Tibial nerve (tissue), 4 donors: ENCODE measurements around the gene TOMM20. TPM values are rescaled to one million over a fixed set of nuclear protein-coding genes. Genes with fewer than 3 reads are reported as not detected.

Experiments
- DNase-seq, 2 donors: peaks; one replicate each; pipeline ENCODE4 v3.0.0-alpha.2; 2019; ENCODE audit warnings: low spot score in 2 of 2
- H3K27ac ChIP-seq, 4 donors: fragments of 200-600 bp; sonication (generic) in 3 of 4; one replicate each; pipeline ENCODE4 v1.5.1; 2017 to 2019; ENCODE audit warnings: mild to moderate bottlenecking in 1 of 4
- H3K27me3 ChIP-seq, 2 donors: fragments of 200-600 bp; sonication (generic) in 1 of 2; one replicate each; pipeline versions ENCODE4 v1.5.1 to v1.6.0; 2017 to 2019
- H3K36me3 ChIP-seq, 3 donors: fragments of 200-600 bp; sonication (generic); one replicate each; pipeline ENCODE4 v1.5.1; 2018 to 2019
- H3K4me1 ChIP-seq, 4 donors: fragments of 200-600 bp; sonication (generic) in 3 of 4; one replicate each; pipeline ENCODE4 v1.5.1; 2017 to 2019
- H3K4me3 ChIP-seq, 4 donors: fragments of 200-600 bp; sonication (generic) in 3 of 4; one replicate each; pipeline ENCODE4 v1.5.1; 2017 to 2019; ENCODE audit warnings: mild to moderate bottlenecking in 1 of 4, moderate library complexity in 1 of 4
- H3K9me3 ChIP-seq, 4 donors: fragments of 200-600 bp; sonication (generic) in 3 of 4; one replicate each; pipeline ENCODE4 v1.5.1; 2017 to 2019
- EP300 ChIP-seq, 2 donors: sonication (generic); formaldehyde crosslinking; IDR thresholded peaks; one replicate each; pipeline ENCODE4 v1.6.1; 2017; ENCODE audit warnings: antibody characterized with exemption in 2 of 2, mild to moderate bottlenecking in 1 of 2
- POLR2A ChIP-seq, 2 donors: fragments of 450-650 bp; IDR thresholded peaks; one replicate each; pipeline ENCODE4 v1.6.1; 2017; ENCODE audit warnings: antibody characterized with exemption in 2 of 2, mild to moderate bottlenecking in 2 of 2, moderate library complexity in 2 of 2
- WGBS, 2 donors: methylation state at CpG; one replicate each; pipeline ENCODE4 v1.1.5; 2018; 5-methylcytosine and 5-hydroxymethylcytosine counted together
- total RNA-seq, 4 donors: library from RNA; depleted of rRNA; stranded (reverse); fragments of >200 nt; gene quantifications; one replicate each; pipeline ENCODE4 v1.1.0, GENCODE V29; 2016
- TF ChIP-seq, protein P1 (sequence below), 5 experiments: fragments of 200-600 bp in 3 of 5; fragments of 450-650 bp in 2 of 5; sonication (generic) in 3 of 5; IDR thresholded peaks; one replicate each; pipeline ENCODE4 v1.5.1; 2016 to 2019; ENCODE audit warnings: antibody characterized with exemption in 5 of 5, mild to moderate bottlenecking in 3 of 5, moderate library complexity in 2 of 5

The TOMM20 gene
- total RNA-seq, 4 donors from 2014 or later = 57.6 to 105 (median 83.1) TPM

GRCh38 chr1:235130766-235131270, 2.2 kb upstream of the TOMM20 start:
- 80 to 83% methylated on average over 7 of the region's 7 CpGs for WGBS, 2 donors
- no peak for DNase-seq
- Histone ChIP-seq H3K9me3 (no peaks in the 10 kb centered on the region), H3K4me3 (no peak overlapping the region), H3K27me3 (no peaks in the 10 kb centered on the region), H3K4me1 (peaks cover 0 to 23% (median 14%) of the 10 kb centered on the region in 4 donors), H3K36me3 (peaks cover 0 to 57% (median 12%) of the 10 kb centered on the region in 3 donors), H3K27ac (no peak overlapping the region)
- TF ChIP-seq, protein P1, sequence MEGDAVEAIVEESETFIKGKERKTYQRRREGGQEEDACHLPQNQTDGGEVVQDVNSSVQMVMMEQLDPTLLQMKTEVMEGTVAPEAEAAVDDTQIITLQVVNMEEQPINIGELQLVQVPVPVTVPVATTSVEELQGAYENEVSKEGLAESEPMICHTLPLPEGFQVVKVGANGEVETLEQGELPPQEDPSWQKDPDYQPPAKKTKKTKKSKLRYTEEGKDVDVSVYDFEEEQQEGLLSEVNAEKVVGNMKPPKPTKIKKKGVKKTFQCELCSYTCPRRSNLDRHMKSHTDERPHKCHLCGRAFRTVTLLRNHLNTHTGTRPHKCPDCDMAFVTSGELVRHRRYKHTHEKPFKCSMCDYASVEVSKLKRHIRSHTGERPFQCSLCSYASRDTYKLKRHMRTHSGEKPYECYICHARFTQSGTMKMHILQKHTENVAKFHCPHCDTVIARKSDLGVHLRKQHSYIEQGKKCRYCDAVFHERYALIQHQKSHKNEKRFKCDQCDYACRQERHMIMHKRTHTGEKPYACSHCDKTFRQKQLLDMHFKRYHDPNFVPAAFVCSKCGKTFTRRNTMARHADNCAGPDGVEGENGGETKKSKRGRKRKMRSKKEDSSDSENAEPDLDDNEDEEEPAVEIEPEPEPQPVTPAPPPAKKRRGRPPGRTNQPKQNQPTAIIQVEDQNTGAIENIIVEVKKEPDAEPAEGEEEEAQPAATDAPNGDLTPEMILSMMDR (IDR thresholded peaks at IDR 0.05) = no peak
- no peak for TF ChIP-seq POLR2A (IDR thresholded peaks at IDR 0.05)
- no peak for TF ChIP-seq EP300 (IDR thresholded peaks at IDR 0.05)

DNA sequence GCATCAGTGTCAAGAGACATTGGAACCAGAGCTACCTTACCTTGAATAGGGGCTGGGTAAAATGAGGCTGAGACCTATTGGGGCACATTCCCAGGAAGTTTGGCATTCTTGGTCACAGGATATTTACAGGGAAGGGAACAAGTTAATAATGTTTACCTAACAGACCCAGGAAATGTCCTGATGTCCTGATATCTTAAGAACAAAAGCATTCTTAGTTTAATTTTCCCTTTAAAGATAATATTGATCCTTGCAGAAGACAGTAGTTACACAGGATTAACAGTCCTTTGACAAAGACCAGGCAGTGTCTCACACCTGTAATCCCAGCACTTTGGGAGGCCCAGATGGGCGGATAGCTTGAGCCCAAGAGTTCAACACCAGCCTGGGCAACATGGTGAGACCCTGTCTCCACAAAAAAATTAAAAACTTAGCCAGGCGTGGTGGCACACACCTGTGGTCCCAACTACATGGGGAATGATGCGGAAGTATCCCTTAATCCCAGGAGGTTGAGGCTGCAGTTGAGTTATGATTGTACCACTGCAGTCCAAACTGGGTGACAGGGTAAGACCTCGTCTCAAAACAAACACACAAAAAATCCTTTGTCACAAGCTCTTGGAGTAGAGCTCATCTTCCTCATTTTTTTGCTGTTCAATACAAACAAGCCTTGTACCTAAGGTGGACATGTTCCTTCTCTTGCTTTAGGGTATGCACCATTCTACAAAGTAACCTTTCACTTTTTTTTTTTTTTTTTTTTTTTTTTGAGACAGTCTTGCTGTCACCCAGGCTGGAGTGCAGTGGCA, 1.3 kb upstream of the TOMM20 start:
- H3K4me3 ChIP-seq = no peak overlapping the region
- DNase-seq = no peak
- H3K9me3 ChIP-seq = no peaks in the 10 kb centered on the region
- peak overlapping the region in 1 of 4 donors; percentile 94 for H3K27ac ChIP-seq
- peaks cover 0 to 56% (median 4%) of the 10 kb centered on the region in 3 donors for H3K36me3 ChIP-seq
- 78 to 94% methylated on average over 4 of the region's 4 CpGs for WGBS, 2 donors
- TF ChIP-seq EP300 (IDR thresholded peaks at IDR 0.05) (no peak), POLR2A (IDR thresholded peaks at IDR 0.05) (no peak)
- TF ChIP-seq, protein P1 (IDR thresholded peaks at IDR 0.05) = no peak
- H3K27me3 ChIP-seq = no peaks in the 10 kb centered on the region
- H3K4me1 ChIP-seq = peaks cover 0 to 32% (median 19%) of the 10 kb centered on the region in 4 donors

- no peaks in the 10 kb centered on the region for H3K9me3 ChIP-seq
- H3K4me1 ChIP-seq = peaks cover 0 to 52% (median 24%) of the 10 kb centered on the region in 4 donors
- H3K27ac ChIP-seq = peak overlapping the region; percentile 81 to 94 (median 90)
- no peaks in the 10 kb centered on the region for H3K27me3 ChIP-seq
- WGBS, 2 donors = 1 to 2% methylated on average over 35 of the region's 35 CpGs
- peaks cover 0 to 37% (median 0%) of the 10 kb centered on the region in 3 donors for H3K36me3 ChIP-seq
- TF ChIP-seq EP300 (IDR thresholded peaks at IDR 0.05) = no peak
- TF ChIP-seq, protein P1 (IDR thresholded peaks at IDR 0.05) = no peak
- TF ChIP-seq POLR2A (IDR thresholded peaks at IDR 0.05) = no peak
- H3K4me3 ChIP-seq = peak overlapping the region; percentile 74 to 96 (median 90)
- DNase-seq = no peak
These were observed 743 bp downstream of the TOMM20 start for GRCh38 chr1:235127732-235128455.

- Histone ChIP-seq H3K36me3 (peaks cover 0 to 30% (median 0%) of the 10 kb centered on the region in 3 donors), H3K9me3 (no peaks in the 10 kb centered on the region), H3K27ac (peak overlapping the region in 1 of 4 donors; percentile 9), H3K4me3 (peak overlapping the region; percentile 74 to 96 (median 90)), H3K4me1 (peaks cover 0 to 59% (median 24%) of the 10 kb centered on the region in 4 donors), H3K27me3 (no peaks in the 10 kb centered on the region)
- TF ChIP-seq EP300 (IDR thresholded peaks at IDR 0.05) = no peak
- TF ChIP-seq, protein P1 (IDR thresholded peaks at IDR 0.05) = no peak
- TF ChIP-seq POLR2A (IDR thresholded peaks at IDR 0.05) = no peak
- no peak for DNase-seq
- 23 to 31% methylated on average over 4 of the region's 4 CpGs for WGBS, 2 donors
These were observed 1.4 kb downstream of the TOMM20 start for GRCh38 chr1:235127203-235127602.
